ENCODE data around the gene KIT. TPM values are rescaled to one million over a fixed set of nuclear protein-coding genes. Genes with fewer than 3 reads are reported as not detected.

The KIT gene
- total and polyA plus RNA-seq, 2 of the 13 experiments (the other 11 are each of a cell fraction or from before 2014, with no cell fraction given), result not detected

DNA sequence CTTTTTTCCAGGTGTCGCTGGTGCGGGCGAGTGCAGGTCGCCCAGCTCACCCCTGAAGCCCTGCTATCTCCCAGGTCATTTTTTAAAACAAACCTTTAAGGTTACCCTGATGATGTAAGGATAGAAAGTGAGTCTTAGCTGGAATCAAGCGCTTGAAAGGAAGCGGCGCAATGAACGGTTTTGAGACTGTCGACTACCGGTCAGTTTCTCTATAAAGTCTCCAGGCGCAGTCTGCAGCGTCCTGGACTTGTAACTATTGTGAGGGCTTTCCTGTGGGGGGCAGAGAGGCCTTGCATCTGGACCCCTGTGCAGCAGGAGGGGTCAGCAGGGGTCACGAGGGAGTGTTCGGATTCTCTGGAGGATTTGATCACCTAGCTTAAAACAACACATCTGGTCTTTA lies 1.6 kb downstream of the KIT start:
- no peak for DNase-seq (ENCODE audit: low spot score)
- WGBS (ENCODE audit: low lambda C conversion rate), result 38% methylated on average over 14 of the region's 14 CpGs
- FAIRE-seq, result no peak
- H3K9me3 ChIP-seq (ENCODE audit: low read length), result no peaks in the 10 kb centered on the region
- no peak for ATAC-seq
- CTCF ChIA-PET (ENCODE audit: low intra/inter-chr PET ratio, low total read pairs), result no interaction called here
- no TSS peak for BruUV-seq (replicated peaks)
- no peak overlapping the region for H2AFZ ChIP-seq (ENCODE audit: low read length)
- TF ChIP-seq FIP1L1 (IDR thresholded peaks at IDR 0.05; ENCODE audit: borderline replicate concordance, insufficient read depth, low read depth, low read length), result no peak
- TF ChIP-seq, protein P1, sequence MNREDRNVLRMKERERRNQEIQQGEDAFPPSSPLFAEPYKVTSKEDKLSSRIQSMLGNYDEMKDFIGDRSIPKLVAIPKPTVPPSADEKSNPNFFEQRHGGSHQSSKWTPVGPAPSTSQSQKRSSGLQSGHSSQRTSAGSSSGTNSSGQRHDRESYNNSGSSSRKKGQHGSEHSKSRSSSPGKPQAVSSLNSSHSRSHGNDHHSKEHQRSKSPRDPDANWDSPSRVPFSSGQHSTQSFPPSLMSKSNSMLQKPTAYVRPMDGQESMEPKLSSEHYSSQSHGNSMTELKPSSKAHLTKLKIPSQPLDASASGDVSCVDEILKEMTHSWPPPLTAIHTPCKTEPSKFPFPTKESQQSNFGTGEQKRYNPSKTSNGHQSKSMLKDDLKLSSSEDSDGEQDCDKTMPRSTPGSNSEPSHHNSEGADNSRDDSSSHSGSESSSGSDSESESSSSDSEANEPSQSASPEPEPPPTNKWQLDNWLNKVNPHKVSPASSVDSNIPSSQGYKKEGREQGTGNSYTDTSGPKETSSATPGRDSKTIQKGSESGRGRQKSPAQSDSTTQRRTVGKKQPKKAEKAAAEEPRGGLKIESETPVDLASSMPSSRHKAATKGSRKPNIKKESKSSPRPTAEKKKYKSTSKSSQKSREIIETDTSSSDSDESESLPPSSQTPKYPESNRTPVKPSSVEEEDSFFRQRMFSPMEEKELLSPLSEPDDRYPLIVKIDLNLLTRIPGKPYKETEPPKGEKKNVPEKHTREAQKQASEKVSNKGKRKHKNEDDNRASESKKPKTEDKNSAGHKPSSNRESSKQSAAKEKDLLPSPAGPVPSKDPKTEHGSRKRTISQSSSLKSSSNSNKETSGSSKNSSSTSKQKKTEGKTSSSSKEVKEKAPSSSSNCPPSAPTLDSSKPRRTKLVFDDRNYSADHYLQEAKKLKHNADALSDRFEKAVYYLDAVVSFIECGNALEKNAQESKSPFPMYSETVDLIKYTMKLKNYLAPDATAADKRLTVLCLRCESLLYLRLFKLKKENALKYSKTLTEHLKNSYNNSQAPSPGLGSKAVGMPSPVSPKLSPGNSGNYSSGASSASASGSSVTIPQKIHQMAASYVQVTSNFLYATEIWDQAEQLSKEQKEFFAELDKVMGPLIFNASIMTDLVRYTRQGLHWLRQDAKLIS (CRISPR knock-in tag; IDR thresholded peaks at IDR 0.05), result no peak
- no peak for TF ChIP-seq DPF2 (CRISPR knock-in tag; IDR thresholded peaks at IDR 0.05; ENCODE audit: borderline replicate concordance, low read depth)
- TF ChIP-seq KDM4B (CRISPR knock-in tag; IDR thresholded peaks at IDR 0.05), result no peak
- no peaks in the 10 kb centered on the region for H3K79me2 ChIP-seq (ENCODE audit: insufficient read depth, low read length)
- H3K4me1 ChIP-seq (ENCODE audit: insufficient read depth, low read length), result peaks cover 20% of the 10 kb centered on the region
- no peak overlapping the region for H3K27ac ChIP-seq (ENCODE audit: extremely low read length, insufficient read depth, low read length)
- POLR2A ChIA-PET, result no interaction called here
- H3K36me3 ChIP-seq (replicated peaks in 1 of 2; ENCODE audit: control insufficient read depth in 1 of 2, insufficient read depth in 2 of 2, low read length in 2 of 2), result no peaks in the 10 kb centered on the region
- peaks cover 2 to 58% of the 10 kb centered on the region in 2 experiments; a peak in 3 of 5 replicates for H3K27me3 ChIP-seq (ENCODE audit: control insufficient read depth in 1 of 2, insufficient read depth in 2 of 2, low read length in 2 of 2)
- no peak overlapping the region for H3K9ac ChIP-seq (ENCODE audit: insufficient read depth, low read depth, low read length)
- H3K4me2 ChIP-seq (ENCODE audit: low read depth, low read length), result peak overlapping the region; percentile 71
- intact Hi-C loops (cut with micrococcal nuclease; ENCODE audit: unreplicated experiment) (no loop called here), in situ Hi-C loops (cut with HindIII; ENCODE audit: extremely low pct_ligation_motif_present, low pct_unique_long_range_greater_than_20kb) (no loop called here)
- no peaks in the 10 kb centered on the region for H4K20me1 ChIP-seq (ENCODE audit: insufficient read depth, low read length)
- H3K4me3 ChIP-seq (replicated peaks in 1 of 3; ENCODE audit: insufficient read depth in 1 of 3, low read depth in 2 of 3, low read length in 3 of 3), result peak overlapping the region in 1 of 3 experiments; percentile 58; a peak in 1 of 6 replicates

Data from HepG2 (cell line).